GM19240 (cell line): ENCODE results near the gene JPH4.

Experiments used
- DNase-seq: peaks from one replicate; pipeline ENCODE4 v3.0.0; 2011; ENCODE audit warnings: low spot score; ENCODE audit not compliant: insufficient read length

Gene JPH4

DNA sequence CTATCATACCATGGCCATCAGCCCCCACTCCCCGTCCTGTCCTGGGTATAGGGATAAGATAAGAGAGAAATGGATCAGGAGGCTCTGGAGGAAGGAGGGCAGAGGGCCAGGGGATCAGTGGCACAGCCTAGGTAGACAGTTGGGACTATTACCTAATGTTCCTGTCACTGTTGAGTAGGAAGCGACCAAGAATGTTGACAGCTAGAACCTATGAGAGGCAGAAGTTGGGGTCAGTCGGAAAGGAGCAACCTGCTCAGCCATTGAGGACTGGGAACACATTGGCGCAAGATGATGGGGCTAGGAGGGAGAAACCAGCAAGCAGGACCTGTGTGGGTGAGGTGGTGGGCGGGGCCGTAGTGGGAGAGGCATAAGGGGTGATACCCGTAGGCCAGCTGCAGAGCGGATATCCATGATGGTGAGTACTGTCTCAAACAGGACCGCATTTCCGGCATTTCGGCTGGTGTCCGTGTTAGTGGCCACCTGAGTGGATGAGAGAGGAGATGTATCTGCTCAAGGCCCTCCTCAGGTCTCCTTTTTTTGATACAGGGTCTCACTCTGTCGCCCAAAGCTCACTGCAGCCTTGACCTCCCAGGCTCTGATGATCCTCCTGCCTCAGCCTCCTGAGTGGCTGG, 14.3 kb downstream of the JPH4 start:
- DNase-seq = no peak

DNA sequence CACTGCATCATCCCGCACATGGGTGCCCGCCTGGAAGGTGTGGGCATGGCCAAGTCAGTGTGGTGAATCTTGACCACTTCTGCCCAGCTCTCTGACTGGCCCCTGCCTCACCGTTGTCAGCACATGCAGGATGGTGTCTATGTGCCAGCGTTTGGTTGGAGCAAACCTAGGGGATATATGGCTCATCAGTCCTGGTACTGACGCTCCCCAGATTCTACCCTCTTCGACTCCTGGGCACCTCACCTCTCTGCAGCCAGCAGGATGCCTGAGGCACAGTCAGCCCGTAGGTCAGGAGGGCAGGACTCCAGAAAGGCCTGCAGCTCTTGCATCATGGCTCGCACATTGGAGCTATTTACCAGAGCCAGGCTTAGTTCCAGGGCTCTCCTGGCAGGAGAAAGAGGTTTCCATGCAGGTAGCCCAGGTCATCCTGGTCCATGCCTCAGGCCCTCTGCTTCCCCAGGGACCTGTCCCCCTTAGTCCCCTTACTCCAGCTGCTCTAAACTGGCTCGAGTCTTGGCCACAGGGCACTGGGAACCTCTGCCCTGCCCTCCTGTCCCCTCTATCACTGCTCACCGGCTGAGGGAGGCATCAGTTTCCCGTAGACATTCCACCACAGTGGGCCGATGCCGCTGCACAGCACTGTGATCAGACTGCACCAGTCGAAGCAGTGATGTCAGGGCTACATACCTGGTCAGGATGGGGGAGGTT, 15.0 kb downstream of the JPH4 start:
- no peak for DNase-seq

DNA sequence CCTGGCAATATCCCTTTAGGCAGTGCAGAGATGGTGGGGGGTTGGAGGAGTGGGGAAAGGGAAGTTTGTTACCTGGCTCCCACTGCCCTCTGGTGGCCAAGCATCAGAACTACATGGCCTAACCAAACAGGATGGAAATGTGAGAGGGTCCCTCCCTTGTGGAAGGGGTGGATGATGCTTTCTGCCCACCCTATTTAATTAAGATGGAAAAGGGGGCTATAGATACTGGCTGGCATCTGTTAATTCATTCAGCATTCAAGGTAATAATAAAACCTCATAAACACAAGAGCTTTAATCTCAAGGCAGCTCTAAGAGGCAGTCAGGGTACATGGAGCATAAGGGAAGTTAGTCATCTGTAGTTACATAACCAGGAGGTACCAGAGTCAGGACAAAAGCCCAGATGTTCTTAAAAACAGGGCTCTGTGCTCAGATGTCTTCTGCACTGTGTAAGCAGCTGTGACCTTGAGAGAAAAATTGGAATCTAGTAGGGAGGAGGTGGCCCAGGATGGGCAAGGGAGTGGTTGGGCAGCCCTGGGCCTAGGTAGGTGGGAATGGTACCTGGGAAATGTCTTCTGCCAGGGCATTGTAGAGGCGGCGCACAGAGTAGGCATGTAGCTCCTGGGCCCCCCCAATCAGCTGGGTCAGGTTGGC, 15.6 kb downstream of the JPH4 start:
- no peak for DNase-seq

DNA sequence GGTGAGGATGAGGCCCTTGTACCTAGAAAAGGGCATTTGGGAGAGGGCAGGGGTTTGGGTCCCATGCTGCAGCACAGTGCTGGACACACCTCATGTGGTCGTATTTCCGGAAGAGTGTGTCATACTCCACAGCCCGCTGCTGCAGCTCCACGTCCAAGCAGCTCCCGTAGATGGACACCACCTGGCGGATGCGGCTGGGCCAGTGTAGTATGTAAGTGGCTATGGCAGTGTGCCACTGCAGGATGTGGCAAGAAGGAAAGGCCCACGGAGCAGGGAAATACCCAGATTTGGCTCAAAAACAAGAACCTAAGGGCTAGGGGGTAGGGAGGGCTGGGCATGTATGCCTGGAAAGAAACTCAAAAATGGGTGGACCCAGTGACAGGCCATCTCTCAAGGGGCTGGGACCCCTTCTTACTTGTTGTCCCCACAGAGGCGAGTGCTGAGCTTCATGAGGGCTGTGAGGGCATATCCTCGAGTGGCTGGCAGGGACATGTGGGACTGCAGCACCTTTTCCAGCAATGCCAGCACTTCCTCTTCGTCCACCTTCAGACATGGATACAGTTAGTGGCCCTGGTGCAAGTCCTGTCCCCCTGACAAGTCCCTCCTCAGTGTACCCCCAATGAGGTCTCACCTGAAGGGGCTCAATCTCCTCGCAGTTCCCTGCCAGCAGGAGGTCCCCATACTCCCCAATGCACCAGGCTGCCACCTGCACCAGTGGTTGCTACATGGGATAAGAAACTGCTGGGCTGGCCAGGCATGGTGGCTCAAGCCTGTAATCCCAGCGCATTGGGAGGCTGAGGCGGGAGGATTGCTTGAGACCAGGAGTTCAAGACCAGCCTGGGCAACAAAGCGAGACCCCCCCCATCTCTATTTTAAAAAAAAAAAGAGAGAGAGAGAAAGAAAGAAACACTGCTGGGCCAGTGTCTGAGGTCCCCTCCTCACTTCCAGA, 16.4 kb downstream of the JPH4 start:
- no peak for DNase-seq

GRCh38 chr14:23561259-23561658, 17.3 kb downstream of the JPH4 start:
- no peak for DNase-seq

DNA sequence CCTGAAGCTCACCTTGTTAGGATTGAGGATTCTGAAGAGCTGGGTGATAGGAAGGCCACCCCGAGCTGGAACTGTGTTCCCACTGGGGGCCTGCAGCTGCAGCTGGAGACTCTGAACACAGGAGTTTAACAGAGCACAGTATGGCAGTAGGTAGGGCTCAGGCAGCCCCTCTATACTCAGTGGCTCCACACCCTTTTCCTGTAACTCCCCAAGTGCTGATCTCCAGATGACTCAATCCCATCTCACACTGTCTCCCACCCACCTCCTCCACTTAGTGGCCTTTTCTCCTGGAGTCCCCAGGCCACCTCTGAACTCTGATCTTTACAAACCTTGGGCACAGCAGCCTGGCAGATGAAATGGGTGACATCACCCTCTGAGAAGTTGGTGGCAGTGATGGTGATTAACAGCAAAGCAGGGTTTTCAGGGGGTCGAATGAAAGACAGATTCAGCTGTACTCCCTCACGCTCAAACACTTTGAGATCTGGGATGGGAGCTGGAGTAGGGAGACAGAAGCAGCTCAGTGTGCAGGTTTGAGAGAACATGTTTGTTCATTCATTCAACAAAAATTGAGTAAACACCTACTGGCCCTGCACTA, 18.6 kb downstream of the JPH4 start:
- DNase-seq = no peak

GRCh38 chr14:23559010-23559925, 19.3 kb downstream of the JPH4 start:
- DNase-seq = no peak

DNA sequence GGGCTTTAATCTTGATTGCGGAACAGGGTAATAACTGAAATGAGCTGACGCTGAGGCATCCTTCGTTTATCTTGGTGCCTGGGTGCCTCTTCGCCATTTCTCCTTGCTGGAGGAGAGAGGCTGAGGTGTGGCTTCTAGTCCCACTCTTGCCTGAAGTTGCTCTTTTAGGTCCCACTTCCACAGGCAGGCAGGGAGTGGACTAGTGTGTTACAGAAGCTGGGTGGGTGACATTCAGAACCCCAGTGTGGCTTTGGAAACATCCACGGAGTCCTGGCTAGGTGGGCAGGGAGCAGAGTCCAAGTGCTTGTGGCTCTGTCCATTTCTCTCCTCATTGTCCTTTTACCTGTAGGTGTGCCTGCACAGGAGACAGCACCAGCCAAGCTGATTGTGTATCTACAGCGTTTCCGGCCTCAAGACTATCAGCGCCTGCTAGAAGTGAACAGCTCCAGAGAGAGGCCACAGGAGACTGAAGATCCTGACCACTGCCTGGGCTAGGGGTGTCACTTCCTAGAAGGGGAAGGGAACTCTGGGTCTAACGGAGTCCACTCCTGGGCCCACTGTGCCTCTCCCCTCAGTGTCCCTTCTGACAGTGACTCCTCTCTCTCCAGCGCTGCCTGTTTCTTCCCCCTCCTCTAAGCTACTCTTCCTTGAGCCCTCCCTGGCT, 20.1 kb downstream of the JPH4 start:
- no peak for DNase-seq

DNA sequence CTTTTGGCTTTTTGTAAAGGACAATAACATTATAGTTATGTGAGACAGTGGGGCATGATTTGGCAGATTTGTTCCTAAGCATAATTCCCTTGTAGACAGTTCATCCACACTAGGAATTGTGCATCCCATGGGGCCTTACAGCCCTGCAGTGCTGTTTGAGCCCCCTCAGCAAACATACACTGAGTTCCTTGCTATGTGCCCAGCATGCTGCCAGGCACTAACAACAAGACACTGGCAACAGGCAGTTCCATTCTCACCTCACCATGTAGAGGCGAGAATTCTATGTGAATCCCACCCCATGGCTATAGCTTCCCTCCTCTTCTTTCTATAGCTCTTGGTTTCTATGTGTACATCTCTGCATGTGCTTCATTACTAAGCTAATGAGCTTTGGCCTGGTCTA, 20.6 kb downstream of the JPH4 start:
- DNase-seq = no peak

GRCh38 chr14:23557521-23557920, 21.1 kb downstream of the JPH4 start:
- DNase-seq = no peak

GRCh38 chr14:23556700-23557440, 21.7 kb downstream of the JPH4 start:
- no peak for DNase-seq

GRCh38 chr14:23555882-23556699, 22.5 kb downstream of the JPH4 start, which contains the start of gene THTPA:
Gene THTPA, plus strand, starts transcription at chr14:23556271. Its CDS starts 487 bp downstream, at chr14:23556758.
- peak; percentile 88 for DNase-seq

DNA sequence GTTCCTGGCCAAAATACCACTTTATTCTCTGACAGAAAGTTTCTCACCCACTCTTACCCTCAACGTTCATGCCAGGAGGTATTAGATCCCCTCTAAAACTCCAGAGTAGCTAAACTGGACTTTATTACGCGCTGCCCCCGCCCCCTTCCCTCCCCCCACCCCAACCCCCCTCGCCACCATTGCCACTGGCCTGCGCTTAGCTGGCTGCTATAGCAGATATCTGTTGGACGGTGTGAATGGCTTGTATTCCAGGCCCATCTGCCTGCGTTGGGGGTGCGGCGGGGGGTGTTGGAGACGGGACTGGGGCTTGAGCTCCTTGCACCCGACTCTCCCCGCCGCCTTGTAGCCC, 23.1 kb downstream of the JPH4 start:
- no peak for DNase-seq

GRCh38 chr14:23551266-23552028, 27.1 kb downstream of the JPH4 start, which contains the start of gene ZFHX2:
Gene ZFHX2, minus strand, starts transcription at chr14:23551765. Its CDS starts 16,440 bp downstream, at chr14:23535325.
- DNase-seq = peak; percentile 64

DNA sequence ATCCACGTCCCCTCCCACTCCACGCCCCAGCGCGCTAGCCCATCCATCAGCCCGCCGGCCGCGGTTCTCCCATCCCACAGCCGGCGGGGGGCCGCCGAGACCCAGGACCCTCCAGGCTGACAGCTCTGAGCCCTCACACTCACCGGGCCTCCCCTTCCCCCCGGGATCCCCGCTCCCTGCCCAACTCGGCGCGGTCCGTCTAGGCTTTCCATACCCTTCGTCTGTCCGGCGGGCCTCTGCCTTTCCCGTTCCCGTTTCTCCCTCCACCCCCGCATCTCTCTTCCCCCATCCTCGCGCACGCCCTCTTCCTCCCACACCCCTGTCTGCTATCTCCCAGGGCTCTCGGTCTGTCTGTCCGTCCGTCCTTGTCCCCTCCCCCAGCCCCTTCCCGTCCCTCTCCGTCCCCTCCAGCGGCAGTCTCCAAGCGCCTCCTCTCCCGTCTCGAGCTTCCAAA, 27.8 kb downstream of the JPH4 start:
- DNase-seq = no peak

DNA sequence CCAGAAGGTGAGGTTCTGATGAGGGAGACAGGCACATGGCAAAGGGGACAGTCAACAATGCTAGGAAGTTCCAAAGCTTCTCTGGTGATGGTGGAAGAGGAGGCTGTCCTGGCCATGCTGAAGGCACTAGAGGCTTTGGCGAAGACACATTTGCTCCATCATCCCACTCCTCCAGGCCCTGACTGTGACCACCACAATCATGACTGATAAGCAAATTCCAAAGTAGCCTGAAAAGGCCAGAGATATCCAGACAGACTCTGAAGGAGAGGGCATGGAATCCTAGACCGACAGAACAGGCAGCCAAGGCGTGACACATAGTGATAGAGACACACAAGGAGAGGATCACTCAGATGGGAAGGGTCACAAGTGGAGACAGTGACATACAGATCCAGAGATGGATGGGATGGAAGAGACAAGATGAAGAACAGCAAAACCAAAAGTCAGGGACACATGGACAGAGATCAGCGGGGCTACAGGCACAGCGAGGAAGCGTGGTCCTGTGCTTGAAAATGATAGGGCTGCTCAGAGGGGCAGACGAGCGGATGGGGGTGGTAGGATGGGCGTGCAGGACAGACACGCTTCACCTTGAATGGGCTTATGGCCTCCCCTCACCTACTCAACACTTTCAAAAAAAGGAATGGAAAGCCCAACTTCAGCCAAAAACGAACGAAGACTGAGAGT, 28.3 kb downstream of the JPH4 start:
- DNase-seq = no peak
